IPS-15b (cell line): Measurements from ENCODE around the gene OPRM1.

Experiments used
- H3K27me3 ChIP-seq: one replicate; pipeline ENCODE4 v1.6.1; 2013; ENCODE audit warnings: low read length; ENCODE audit not compliant: control insufficient read depth, insufficient read depth
- H3K36me3 ChIP-seq: one replicate; pipeline ENCODE4 v1.6.1; 2013; ENCODE audit warnings: low read length; ENCODE audit not compliant: control insufficient read depth, insufficient read depth
- H3K4me1 ChIP-seq: one replicate; pipeline ENCODE4 v1.6.1; 2013; ENCODE audit warnings: mild to moderate bottlenecking, low read length; ENCODE audit not compliant: control insufficient read depth, insufficient read depth
- H3K4me3 ChIP-seq: one replicate; pipeline ENCODE4 v1.5.1; 2013; ENCODE audit warnings: low read depth, low read length
- H3K9ac ChIP-seq: one replicate; pipeline ENCODE4 v1.6.1; 2013; ENCODE audit warnings: low read depth, mild to moderate bottlenecking, low read length
- H3K9me3 ChIP-seq: one replicate; pipeline ENCODE4 v1.6.1; 2013; ENCODE audit warnings: mild to moderate bottlenecking, low read length; ENCODE audit not compliant: control insufficient read depth, insufficient read depth

Gene OPRM1

GRCh38 chr6:154122195-154122925 lies 83.3 kb downstream of the OPRM1 start:
- H3K9ac ChIP-seq = no peak overlapping the region
- H3K27me3 ChIP-seq = no peaks in the 10 kb centered on the region
- peaks cover 3% of the 10 kb centered on the region for H3K9me3 ChIP-seq
- H3K36me3 ChIP-seq = no peaks in the 10 kb centered on the region
- no peak overlapping the region for H3K4me3 ChIP-seq
- no peaks in the 10 kb centered on the region for H3K4me1 ChIP-seq

- no peaks in the 10 kb centered on the region for H3K4me1 ChIP-seq
- no peaks in the 10 kb centered on the region for H3K27me3 ChIP-seq
- no peak overlapping the region for H3K9ac ChIP-seq
- H3K9me3 ChIP-seq = peaks cover 3% of the 10 kb centered on the region
- no peak overlapping the region for H3K4me3 ChIP-seq
- no peaks in the 10 kb centered on the region for H3K36me3 ChIP-seq
These were observed 84.3 kb downstream of the OPRM1 start for GRCh38 chr6:154123155-154123956.

DNA sequence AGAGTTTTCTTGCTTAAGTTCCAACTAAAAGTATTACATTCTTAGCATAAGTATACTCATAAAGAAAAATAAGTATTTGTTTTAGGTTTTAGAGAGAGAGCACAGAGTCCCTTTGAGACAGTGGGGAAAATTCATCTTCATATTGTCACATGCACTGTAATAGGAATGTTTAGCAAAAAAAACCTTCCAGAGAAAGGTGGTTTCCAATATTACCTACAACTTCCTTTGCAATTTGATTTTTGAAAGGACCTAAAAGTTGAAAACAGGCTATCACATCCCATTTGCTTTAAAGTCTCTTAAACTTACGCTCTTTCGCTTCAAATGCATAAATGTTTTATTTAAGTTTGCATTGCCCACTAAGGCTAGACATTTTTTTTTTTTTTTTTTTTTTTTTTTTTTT lies 86.4 kb downstream of the OPRM1 start:
- Histone ChIP-seq H3K4me3 (no peak overlapping the region), H3K27me3 (no peaks in the 10 kb centered on the region), H3K4me1 (no peaks in the 10 kb centered on the region), H3K9me3 (peaks cover 3% of the 10 kb centered on the region), H3K9ac (no peak overlapping the region), H3K36me3 (no peaks in the 10 kb centered on the region)

DNA sequence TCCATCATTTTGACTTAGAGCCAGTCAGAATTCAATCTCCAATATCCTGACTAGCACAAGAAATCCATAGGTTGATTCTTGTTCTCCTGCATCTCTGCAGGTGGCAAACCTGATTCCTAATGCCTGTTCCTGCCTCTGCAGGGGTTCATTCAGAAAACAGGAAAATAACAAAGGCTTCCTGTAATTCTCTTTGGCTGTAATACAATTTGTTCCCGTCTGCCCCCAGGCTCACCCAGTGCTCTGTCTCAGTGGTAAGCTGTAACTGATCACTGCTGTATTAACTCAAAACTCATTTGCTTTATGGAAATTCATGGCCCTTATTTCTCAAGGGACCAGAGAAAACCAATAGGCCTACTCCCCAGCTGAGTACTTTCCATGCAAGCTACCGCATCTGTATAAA lies 88.6 kb downstream of the OPRM1 start:
- H3K4me1 ChIP-seq = no peaks in the 10 kb centered on the region
- H3K4me3 ChIP-seq = no peak overlapping the region
- H3K27me3 ChIP-seq = no peaks in the 10 kb centered on the region
- no peak overlapping the region for H3K9ac ChIP-seq
- H3K9me3 ChIP-seq = no peaks in the 10 kb centered on the region
- H3K36me3 ChIP-seq = no peaks in the 10 kb centered on the region

GRCh38 chr6:154134471-154135147 lies 95.6 kb downstream of the OPRM1 start:
- no peaks in the 10 kb centered on the region for H3K27me3 ChIP-seq
- H3K9ac ChIP-seq = no peak overlapping the region
- no peak overlapping the region for H3K4me3 ChIP-seq
- H3K9me3 ChIP-seq = no peaks in the 10 kb centered on the region
- no peaks in the 10 kb centered on the region for H3K36me3 ChIP-seq
- H3K4me1 ChIP-seq = no peaks in the 10 kb centered on the region

GRCh38 chr6:154138793-154139192 lies 99.8 kb downstream of the OPRM1 start:
- Histone ChIP-seq H3K9me3 (no peaks in the 10 kb centered on the region), H3K4me3 (no peak overlapping the region), H3K27me3 (no peaks in the 10 kb centered on the region), H3K4me1 (no peaks in the 10 kb centered on the region), H3K9ac (no peak overlapping the region), H3K36me3 (no peaks in the 10 kb centered on the region)

GRCh38 chr6:154139892-154140291 lies 100.9 kb downstream of the OPRM1 start:
- Histone ChIP-seq H3K9ac (no peak overlapping the region), H3K4me1 (no peaks in the 10 kb centered on the region), H3K36me3 (no peaks in the 10 kb centered on the region), H3K4me3 (no peak overlapping the region), H3K9me3 (no peaks in the 10 kb centered on the region), H3K27me3 (no peaks in the 10 kb centered on the region)

- Histone ChIP-seq H3K27me3 (no peaks in the 10 kb centered on the region), H3K9me3 (no peaks in the 10 kb centered on the region), H3K36me3 (no peaks in the 10 kb centered on the region), H3K4me3 (no peak overlapping the region), H3K4me1 (no peaks in the 10 kb centered on the region), H3K9ac (no peak overlapping the region)
These were observed 101.7 kb downstream of the OPRM1 start for GRCh38 chr6:154140743-154141142.

DNA sequence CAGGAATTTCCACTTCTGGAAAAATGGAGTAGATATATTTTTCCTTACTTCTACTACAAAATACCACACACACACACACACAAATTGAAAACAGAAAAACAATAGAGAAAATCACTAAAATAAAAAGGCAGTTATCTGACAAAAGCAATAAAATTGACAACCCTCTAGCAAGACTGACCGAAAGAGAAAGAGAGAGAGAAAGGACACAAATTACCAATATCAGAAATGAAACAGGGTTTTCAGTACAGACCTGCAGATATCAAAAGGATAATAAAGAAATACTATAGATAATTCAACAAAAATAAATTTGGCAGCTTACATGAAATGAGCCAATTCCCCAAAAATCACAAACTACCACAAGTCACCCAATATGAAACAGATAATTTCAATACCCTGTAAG lies 104.7 kb downstream of the OPRM1 start:
- H3K4me3 ChIP-seq = no peak overlapping the region
- H3K9me3 ChIP-seq = no peaks in the 10 kb centered on the region
- H3K9ac ChIP-seq = no peak overlapping the region
- H3K4me1 ChIP-seq = no peaks in the 10 kb centered on the region
- H3K36me3 ChIP-seq = no peaks in the 10 kb centered on the region
- no peaks in the 10 kb centered on the region for H3K27me3 ChIP-seq

DNA sequence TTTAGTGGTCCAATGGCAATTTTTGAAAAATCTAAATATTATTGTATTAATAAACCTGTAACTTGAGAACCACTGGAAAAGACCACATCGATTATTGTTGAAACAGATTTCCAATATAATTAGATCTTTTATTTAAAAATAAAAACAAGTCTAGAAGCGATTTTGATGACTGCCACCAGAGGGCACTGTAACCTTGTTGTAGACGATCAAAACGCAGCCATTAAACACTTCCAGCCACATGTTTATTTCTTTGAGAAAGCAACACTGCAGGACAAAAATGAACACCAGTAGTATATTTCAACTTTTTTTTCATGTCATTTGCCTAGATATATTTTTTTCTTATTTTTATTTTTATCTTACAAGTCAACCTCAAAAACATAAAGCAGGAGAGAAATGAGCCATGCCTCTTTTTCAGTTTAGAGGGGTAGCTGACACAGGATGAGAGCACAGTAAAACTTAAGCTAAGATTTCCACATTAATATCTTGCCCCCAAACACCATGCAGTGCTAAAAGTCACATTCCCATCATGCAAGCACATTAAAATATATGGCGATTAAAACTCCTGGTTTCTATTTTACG lies 115.4 kb downstream of the OPRM1 start:
- Histone ChIP-seq H3K9ac (no peak overlapping the region), H3K4me3 (no peak overlapping the region), H3K27me3 (no peaks in the 10 kb centered on the region), H3K4me1 (peaks cover 8% of the 10 kb centered on the region), H3K36me3 (no peaks in the 10 kb centered on the region), H3K9me3 (peaks cover 3% of the 10 kb centered on the region)

DNA sequence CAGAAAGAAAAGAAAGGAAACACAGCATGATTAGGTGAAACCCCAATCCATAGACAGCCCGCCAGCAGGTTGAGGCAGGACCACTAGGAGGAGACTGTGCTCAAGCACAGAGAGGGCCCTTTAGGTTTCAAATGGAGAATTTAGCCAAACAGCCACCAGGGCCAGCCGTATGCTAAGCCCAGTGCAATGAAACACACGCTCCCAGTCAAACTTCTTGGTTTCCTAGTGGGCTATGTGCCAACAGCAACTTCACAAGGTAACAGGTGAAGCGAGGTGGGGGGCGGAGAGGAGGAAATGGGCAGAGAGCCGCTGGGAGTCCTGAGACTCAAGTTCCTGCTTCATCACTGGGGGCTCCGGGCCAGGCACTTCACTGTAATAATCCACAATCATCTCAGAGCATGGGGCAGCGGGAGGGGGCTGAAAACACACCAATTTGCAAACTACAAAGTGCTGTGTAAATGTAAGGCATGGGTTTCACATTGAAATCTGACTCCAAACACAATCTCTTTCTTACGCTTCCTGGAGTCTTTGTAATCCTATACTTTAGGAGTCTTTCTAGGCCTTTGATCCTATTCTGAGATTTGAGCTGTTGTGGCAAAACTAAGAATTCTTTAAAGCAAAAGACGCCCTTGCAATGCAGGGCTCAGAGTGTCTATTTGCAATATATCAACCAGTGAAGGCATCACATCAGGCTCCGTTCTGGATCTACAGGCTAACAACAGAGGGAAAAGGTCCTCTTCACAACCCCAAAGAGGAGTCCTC lies 117.3 kb downstream of the OPRM1 start:
- H3K36me3 ChIP-seq = no peaks in the 10 kb centered on the region
- no peaks in the 10 kb centered on the region for H3K27me3 ChIP-seq
- H3K4me3 ChIP-seq = no peak overlapping the region
- H3K9me3 ChIP-seq = peaks cover 3% of the 10 kb centered on the region
- no peak overlapping the region for H3K9ac ChIP-seq
- peaks cover 8% of the 10 kb centered on the region for H3K4me1 ChIP-seq
